HG03442 (cell line): ENCODE measurements around the gene CCDC177.

Experiments used
- ATAC-seq: cut with Tn5 transposase; IDR thresholded peaks from one replicate; pipeline ENCODE4 v1.9.1; 2021; ENCODE audit warnings: mild to moderate bottlenecking, moderate library complexity; ENCODE audit not compliant: unreplicated experiment

Gene CCDC177

GRCh38 chr14:69531135-69531534 is 43.5 kb downstream of the CCDC177 start:
- no peak for ATAC-seq

DNA sequence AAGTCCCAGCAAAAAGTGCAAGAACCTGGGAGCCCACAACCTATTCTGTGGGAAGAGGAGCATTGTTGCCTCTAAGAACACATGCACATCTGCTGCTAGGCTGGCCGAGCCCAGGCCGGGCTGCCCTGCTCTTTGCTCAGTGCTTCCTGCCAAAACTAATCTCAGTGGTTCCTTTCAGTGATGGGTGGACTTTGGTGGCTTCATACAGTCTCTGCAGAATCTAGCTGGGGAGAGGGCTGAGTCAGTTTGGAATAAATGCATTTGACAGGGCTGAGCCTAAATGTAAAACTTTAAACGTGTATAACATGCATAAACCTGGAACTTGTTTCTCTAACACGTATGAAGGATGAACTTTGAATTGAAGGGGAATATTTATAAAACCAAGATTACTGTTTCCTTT is 44.6 kb downstream of the CCDC177 start:
- ATAC-seq, result no peak

DNA sequence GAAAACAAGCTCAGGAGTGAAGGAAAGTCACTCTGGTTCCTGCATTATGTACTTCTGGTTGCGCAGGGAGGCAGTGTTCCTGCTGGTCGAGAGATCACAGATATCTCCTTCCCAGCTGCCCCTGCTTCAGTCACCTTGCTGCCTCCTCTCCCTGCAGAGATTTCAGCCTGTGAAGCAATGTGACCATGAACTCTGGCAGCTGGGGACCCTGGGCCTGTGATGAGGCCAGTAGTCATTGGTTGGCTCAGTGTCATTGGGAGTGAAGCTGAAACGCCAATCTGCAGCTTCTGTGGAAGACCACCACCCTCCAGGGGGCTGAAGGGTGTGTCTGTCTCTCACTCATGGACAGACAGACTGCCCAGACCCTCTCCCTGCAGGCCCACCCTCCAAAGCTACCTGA is 45.1 kb downstream of the CCDC177 start:
- no peak for ATAC-seq

- no peak for ATAC-seq
Observed at GRCh38 chr14:69528930-69529329, 45.7 kb downstream of the CCDC177 start.

DNA sequence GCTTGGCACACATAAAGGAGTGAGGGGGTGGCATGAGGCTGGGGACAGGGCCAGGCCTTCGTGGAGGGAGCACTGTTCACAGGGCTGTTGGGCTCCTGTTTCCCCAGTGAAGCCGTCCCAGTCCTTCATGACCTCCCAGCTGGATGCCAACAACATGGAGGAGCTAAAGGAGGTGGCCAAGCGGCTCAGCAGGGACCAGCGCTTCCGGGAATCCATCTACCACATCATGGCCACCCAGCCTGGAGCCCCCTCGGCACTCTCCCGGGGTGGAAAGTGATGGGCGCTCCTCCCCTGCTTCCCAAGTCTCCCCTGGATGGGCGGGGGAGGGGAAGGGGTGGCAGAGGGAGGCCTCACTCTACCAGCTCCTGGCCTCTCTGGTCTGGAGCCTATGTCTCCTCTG is 46.5 kb downstream of the CCDC177 start:
- no peak for ATAC-seq

GRCh38 chr14:69527635-69528034 is 47.0 kb downstream of the CCDC177 start:
- ATAC-seq, result no peak

GRCh38 chr14:69525896-69526295 is 48.8 kb downstream of the CCDC177 start:
- ATAC-seq, result no peak

- no peak for ATAC-seq
Observed at GRCh38 chr14:69522026-69522425, 52.6 kb downstream of the CCDC177 start.
